ENCODE measurements around the gene RBBP9. TPM values are rescaled to one million over a fixed set of nuclear protein-coding genes. Genes with fewer than 3 reads are reported as not detected.
"Not testable (repeated sequence)": the region's sequence is repeated elsewhere in the genome, so short reads cannot be mapped to it uniquely, and the experiment has no call there.

RBBP9 gene
- total RNA-seq, 2 donors from 2014 or later = 12.2 to 18.3 TPM

DNA sequence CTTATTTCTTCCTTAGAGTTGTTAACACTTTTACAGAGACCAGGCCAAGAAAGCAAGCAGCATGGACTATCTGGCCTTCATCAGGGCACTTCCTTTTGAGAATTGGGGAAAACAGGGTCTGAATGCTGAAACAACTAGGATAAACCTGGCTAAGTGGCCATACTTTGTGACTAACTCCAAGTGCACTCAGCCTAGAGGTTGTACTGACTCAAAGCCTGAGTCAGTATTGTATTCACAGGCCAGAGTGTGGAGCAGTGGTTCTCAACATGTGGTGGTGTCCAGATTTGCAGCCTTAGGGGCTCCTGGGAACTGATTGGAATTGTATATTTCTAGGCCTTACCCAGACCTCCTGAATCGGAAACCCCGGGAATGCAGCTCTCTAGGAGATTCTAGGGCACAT, 30.8 kb upstream of the RBBP9 start:
- no peak overlapping the region for H3K27ac ChIP-seq
- DNase-seq (ENCODE audit: low spot score) = no peak
- no peak overlapping the region for H3K4me3 ChIP-seq
- no peak for ATAC-seq (ENCODE audit: insufficient number of reproducible peaks, low FRiP score, low read depth)
- no peak for TF ChIP-seq CTCF (IDR thresholded peaks at IDR 0.05)
- H3K27me3 ChIP-seq (replicated peaks; ENCODE audit: insufficient read depth) = no peaks in the 10 kb centered on the region
- H3K36me3 ChIP-seq = peaks cover 59% of the 10 kb centered on the region
- H3K4me1 ChIP-seq (ENCODE audit: control insufficient read depth in 1 of 2, low read depth in 2 of 2) = no peaks in the 10 kb centered on the region
- no peaks in the 10 kb centered on the region for H3K9me3 ChIP-seq

- Histone ChIP-seq H3K27me3 (replicated peaks; ENCODE audit: insufficient read depth) (no peaks in the 10 kb centered on the region), H3K4me3 (no peak overlapping the region), H3K27ac (no peak overlapping the region), H3K9me3 (no peaks in the 10 kb centered on the region), H3K4me1 (ENCODE audit: control insufficient read depth in 1 of 2, low read depth in 2 of 2) (no peaks in the 10 kb centered on the region), H3K36me3 (peaks cover 54% of the 10 kb centered on the region)
- DNase-seq (ENCODE audit: low spot score) (no peak), ATAC-seq (ENCODE audit: insufficient number of reproducible peaks, low FRiP score, low read depth) (no peak)
- TF ChIP-seq CTCF (IDR thresholded peaks at IDR 0.05) = no peak
Observed at GRCh38 chr20:18527339-18527738, 30.3 kb upstream of the RBBP9 start.

DNA sequence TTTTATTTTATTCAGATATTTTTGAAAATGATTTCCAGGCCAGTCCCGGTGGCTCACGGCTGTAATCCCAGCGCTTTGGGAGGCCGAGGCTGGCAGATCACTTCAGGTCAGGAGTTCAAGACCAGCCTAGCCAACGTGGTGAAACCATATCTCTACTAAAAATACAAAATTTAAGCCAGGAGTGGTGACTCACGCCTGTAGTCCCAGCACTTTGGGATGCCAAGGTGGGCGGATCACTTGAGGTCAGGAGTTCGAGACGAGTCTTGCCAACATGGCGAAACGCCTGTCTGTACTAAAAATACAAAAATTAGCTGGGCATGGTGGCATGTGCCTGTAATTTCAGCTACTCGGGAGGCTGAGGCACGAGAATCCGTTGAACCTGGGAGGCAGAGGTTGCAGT, 29.7 kb upstream of the RBBP9 start:
- not testable (repeated sequence) for H3K27me3 ChIP-seq (replicated peaks; ENCODE audit: insufficient read depth); ATAC-seq (ENCODE audit: insufficient number of reproducible peaks, low FRiP score, low read depth); H3K4me1 ChIP-seq (ENCODE audit: control insufficient read depth in 1 of 2, low read depth in 2 of 2); DNase-seq (ENCODE audit: low spot score); H3K27ac ChIP-seq; H3K9me3 ChIP-seq; H3K4me3 ChIP-seq
- H3K36me3 ChIP-seq = peaks cover 56% of the 10 kb centered on the region

DNA sequence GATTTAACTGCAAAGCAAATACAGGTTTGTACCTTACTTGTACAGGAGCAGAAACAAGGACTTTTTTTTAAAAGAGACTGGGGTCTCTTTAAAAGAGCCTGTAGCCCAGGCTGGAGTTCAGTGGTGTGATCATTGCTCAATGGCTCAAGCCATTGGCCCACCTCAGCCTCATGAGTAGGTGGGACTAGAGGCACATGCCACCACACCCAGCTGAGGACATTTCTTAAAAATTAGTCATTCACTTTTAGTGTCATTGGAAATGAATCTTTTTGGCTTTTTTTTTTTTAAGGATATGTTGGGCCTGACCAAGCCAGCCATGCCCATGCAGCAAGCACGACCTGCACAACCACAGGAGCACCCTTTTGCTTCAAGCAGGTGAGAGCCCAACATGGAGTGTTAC, 27.6 kb upstream of the RBBP9 start:
- no peak for TF ChIP-seq CTCF (IDR thresholded peaks at IDR 0.05)
- H3K36me3 ChIP-seq = peaks cover 48% of the 10 kb centered on the region
- no peaks in the 10 kb centered on the region for H3K9me3 ChIP-seq
- H3K4me1 ChIP-seq (ENCODE audit: control insufficient read depth in 1 of 2, low read depth in 2 of 2) = no peaks in the 10 kb centered on the region
- no peaks in the 10 kb centered on the region for H3K27me3 ChIP-seq (replicated peaks; ENCODE audit: insufficient read depth)
- DNase-seq (ENCODE audit: low spot score) (no peak), ATAC-seq (ENCODE audit: insufficient number of reproducible peaks, low FRiP score, low read depth) (no peak)
- H3K4me3 ChIP-seq = no peak overlapping the region
- no peak overlapping the region for H3K27ac ChIP-seq

GRCh38 chr20:18523066-18523465, 26.0 kb upstream of the RBBP9 start:
- peaks cover 36% of the 10 kb centered on the region for H3K36me3 ChIP-seq
- no peak for ATAC-seq (ENCODE audit: insufficient number of reproducible peaks, low FRiP score, low read depth)

DNA sequence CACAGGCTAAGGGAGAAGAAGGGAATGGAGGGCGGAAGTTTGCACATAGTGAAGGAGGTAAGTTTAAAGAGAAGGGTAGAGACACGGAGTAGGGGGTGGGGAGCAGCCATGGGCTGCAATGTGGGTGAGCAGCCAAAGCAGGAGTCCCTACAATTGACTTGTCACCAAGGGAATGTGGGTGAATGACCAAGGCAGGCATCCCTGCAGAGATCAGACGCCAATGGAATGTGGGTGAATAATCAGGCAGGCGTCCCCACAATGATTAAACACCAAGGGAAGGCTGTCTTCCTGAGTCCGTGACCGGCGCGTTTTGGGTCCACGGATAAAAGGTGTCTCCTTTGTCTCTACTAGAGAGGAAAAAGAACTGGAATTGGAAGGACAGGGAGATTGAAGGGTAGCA, 25.0 kb upstream of the RBBP9 start:
- H3K27me3 ChIP-seq (replicated peaks; ENCODE audit: insufficient read depth); H3K9me3 ChIP-seq; DNase-seq (ENCODE audit: low spot score); H3K4me1 ChIP-seq (ENCODE audit: control insufficient read depth in 1 of 2, low read depth in 2 of 2); ATAC-seq (ENCODE audit: insufficient number of reproducible peaks, low FRiP score, low read depth); H3K4me3 ChIP-seq; H3K27ac ChIP-seq: not testable (repeated sequence)
- H3K36me3 ChIP-seq = peaks cover 28% of the 10 kb centered on the region

More at GRCh38 chr20:18523066-18523465, 26.0 kb upstream of the RBBP9 start:
- Histone ChIP-seq H3K4me1 (ENCODE audit: control insufficient read depth in 1 of 2, low read depth in 2 of 2) (no peaks in the 10 kb centered on the region), H3K4me3 (no peak overlapping the region), H3K27ac (no peak overlapping the region), H3K27me3 (replicated peaks; ENCODE audit: insufficient read depth) (no peaks in the 10 kb centered on the region), H3K9me3 (no peaks in the 10 kb centered on the region)
- no peak for TF ChIP-seq CTCF (IDR thresholded peaks at IDR 0.05)
- no peak for DNase-seq (ENCODE audit: low spot score)
